LoVo (cell line): ENCODE measurements around the gene MUC2.

ENCODE experiments used
- DNase-seq: peaks from one replicate; pipeline ENCODE4 v3.0.0-alpha.2; 2016; ENCODE audit warnings: low spot score

Gene MUC2

DNA sequence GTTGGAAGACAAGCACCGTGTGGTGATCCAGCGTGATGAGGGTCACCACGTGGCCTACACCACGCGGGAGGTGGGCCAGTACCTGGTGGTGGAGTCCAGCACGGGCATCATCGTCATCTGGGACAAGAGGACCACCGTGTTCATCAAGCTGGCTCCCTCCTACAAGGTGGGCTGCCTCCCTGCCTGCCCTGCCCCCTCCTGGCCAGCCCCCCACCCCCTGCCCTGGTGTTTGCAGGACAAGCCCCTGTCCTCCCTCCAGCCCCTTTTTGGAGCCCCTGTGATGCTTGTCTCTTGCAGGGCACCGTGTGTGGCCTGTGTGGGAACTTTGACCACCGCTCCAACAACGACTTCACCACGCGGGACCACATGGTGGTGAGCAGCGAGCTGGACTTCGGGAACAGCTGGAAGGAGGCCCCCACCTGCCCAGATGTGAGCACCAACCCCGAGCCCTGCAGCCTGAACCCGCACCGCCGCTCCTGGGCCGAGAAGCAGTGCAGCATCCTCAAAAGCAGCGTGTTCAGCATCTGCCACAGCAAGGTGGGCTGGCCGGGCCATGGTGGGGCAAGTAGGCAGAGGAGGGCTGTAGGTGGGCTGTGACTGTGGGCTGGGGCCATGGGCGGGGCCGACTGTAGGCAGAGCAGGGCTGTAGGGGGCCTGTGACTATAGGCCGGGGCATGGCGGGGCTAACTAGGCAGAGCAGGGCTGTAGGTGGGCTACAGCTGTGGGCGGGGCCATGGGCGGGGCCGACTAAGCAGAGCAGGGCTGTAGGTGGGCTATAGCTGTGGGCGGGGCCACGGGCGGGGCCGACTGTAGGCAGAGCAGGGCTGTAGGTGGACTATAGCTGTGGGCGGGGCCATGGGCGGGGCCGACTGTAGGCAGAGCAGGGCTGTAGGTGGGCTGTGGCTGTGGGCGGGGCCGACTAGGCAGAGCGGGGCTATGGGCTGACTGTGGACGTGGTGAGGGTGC lies 13.6 kb downstream of the MUC2 start:
- DNase-seq, result no peak

DNA sequence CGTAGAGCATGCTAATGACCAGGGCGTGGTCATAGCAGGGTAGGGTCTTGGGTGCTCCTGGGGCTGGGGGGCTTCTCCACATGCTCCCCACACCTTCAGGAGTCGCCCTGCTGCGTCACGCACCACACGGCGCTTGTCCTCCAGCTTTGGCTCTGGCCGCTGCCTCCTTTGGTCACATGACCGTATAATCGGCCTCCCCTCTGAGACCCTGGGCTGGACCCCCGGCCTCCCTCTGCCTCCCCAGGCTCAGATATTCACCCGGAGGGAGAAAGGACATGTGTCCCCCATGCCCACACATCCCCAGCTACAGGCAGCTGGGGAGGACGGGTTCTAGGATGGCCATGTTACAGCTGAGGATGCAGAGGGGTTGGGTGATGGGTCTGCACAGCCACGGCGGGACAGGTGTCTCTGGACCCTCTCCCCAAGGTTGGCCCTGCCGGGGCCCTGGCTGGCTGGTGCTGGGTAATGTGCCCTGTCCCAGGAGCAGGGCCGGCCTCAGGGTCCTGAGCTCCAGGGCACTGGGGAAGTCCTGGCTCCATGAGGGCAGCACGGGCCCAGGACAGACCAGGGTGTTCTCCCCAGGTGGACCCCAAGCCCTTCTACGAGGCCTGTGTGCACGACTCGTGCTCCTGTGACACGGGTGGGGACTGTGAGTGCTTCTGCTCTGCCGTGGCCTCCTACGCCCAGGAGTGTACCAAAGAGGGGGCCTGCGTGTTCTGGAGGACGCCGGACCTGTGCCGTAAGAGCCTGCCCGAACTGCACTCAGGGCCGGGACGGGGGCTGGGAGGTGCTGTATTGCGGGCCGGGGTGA lies 14.5 kb downstream of the MUC2 start:
- no peak for DNase-seq

GRCh38 chr11:1089738-1090599 lies 15.3 kb downstream of the MUC2 start:
- DNase-seq, result no peak

DNA sequence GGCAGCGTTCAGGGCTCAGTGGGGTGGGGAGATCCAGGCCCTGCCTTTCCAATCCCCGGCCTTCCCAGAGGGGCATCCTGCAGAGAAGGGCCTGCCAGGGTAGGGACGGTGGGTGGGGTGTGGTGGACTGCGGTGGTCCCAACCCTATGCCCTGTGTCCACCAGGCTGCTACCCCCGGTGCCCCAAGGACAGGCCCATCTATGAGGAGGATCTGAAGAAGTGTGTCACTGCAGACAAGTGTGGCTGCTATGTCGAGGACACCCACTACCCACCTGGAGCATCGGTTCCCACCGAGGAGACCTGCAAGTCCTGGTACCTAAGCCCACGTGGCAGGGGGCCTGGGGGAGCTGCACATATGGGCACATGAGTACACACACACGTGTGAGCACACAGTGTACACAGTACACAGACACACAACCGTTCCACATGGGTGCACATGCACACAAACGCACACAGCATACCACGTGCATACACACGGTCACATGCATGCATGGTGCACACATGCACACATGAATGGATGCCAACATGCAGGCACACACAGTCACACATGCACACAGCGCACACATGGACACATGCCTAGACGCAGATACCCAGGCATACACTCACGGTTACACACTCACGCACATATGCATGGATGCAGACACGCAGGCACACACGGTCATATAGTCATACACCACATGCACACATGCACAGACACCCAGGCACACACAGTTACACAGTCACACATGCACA lies 16.1 kb downstream of the MUC2 start:
- DNase-seq, result no peak

DNA sequence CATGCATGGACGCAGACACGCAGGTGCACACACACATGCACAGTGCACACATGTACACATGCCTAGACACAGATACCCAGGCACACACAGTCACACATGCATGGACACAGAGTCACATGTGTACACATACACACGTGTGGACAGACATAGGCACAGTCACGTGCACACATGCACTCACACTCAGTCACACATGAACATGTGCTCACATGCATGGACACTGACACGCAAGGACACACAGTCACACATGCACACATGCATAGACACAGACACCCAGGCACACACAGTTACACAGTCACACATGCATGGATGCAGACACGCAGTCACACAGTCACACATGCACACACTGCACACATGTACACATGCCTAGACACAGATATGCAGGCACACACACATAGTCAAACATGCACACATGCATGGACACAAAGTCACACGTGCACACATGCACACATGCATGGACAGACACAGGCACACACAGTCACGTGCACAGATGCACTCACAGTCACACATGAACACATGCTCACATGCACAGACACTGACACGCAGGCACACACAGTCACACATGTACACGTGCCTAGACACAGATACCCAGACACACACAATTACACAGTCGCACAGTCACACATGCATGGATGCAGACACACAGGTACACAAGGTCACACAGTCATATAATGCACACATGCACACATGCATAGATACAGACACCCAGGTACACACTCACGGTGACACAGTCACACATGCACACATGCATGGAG lies 16.8 kb downstream of the MUC2 start:
- DNase-seq, result no peak

GRCh38 chr11:1092145-1092670 lies 17.5 kb downstream of the MUC2 start:
- DNase-seq, result no peak

DNA sequence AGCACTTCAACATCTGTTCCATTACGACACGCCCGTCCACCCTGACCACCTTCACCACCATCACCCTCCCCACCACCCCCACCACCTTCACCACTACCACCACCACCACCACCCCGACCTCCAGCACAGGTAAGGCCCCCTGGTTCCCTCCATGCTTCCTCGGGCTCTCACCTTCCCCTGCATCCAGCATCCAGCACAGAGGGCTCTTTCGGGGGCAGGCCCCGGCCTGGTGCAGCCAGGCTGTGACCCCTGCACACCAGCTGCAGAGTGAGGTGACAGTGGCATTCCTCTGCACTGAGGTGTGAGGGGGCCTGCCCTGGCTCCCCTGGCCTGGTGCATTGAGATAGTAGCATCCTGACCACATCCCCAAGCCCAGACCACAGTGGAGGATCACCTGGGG lies 18.2 kb downstream of the MUC2 start:
- no peak for DNase-seq

DNA sequence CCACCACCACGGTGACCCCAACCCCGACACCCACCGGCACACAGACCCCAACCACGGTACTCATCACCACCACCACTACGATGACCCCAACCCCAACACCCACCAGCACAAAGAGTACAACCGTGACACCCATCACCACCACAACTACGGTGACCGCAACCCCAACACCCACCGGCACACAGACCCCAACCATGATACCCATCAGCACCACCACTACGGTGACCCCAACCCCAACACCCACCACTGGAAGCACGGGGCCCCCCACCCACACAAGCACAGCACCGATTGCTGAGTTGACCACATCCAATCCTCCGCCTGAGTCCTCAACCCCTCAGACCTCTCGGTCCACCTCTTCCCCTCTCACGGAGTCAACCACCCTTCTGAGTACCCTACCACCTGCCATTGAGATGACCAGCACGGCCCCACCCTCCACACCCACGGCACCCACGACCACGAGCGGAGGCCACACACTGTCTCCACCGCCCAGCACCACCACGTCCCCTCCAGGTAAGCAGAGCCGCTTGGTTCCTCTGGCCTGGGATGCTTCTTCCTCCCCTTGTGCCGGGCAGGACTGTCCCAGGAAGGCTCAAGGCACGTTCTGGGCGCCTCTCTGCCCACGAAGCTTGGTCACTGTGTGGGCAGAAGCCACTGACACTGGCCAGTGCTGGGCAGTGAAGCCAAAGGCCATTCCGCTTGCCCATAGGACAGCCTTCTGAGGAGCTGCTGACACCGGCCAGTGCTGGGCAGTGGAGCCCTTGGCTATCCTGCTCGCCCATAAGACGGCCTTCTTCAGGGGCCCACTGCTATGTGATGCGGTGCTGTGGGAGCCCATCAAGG lies 25.1 kb downstream of the MUC2 start:
- DNase-seq, result no peak

DNA sequence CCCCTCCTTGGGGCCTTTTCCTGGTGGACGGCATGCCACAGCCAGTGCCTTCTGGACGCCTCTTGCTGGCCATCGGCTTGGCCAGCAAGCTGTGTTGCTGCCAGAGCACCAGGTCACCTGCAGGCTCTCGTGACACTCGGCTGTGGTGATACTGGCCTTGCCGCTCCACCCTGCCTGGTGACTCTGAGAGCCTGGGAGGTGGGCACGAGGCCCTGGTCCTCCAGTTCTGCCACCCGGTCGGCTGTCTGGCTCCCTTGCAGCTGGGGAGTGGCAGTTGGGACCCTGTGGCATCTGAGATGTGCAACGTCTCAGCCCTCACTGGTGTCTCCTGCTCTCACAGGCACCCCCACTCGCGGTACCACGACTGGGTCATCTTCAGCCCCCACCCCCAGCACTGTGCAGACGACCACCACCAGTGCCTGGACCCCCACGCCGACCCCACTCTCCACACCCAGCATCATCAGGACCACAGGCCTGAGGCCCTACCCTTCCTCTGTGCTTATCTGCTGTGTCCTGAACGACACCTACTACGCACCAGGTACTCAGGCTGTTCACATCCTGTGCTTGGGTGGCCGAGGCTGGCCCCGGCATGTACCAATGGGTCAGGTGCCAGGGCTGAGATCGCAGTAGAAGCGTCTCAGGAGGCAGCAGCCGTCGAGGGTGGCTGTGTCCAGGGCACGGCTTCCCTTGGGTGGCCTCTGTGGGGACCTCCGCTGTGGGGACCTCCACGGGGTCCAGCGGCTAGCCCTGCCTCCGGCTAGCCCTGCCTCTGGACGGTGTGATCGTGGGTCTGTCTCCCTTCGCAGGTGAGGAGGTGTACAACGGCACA lies 26.0 kb downstream of the MUC2 start:
- no peak for DNase-seq

- DNase-seq, result no peak
These were observed 26.8 kb downstream of the MUC2 start for GRCh38 chr11:1101318-1102089.

DNA sequence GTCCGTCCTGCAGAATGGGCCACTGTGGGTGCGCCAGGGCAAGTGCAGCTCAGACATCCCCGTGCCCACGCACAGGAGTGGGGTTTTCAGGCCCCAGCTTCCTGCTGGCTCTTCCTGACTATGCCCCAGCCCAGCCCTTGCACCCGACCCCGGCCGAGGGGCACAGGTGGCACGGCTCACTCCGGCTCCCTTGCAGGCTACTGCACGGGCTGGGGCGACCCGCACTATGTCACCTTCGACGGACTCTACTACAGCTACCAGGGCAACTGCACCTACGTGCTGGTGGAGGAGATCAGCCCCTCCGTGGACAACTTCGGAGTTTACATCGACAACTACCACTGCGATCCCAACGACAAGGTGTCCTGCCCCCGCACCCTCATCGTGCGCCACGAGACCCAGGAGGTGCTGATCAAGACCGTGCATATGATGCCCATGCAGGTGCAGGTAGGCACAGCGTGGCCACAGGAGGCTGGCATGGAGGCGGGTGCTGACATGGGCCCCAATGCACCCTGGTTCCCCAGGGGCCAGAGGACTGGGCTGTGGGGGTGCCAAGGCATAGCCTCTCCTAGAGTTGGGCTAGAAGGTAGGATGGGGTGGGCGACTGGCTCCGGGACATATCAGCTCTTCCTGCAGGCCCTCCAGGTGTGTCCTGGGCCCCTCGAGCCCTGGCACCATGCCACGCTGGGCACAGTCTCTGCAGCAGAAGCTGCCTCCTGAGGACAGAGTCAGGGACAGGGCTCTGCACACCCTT lies 27.7 kb downstream of the MUC2 start:
- DNase-seq, result no peak

DNA sequence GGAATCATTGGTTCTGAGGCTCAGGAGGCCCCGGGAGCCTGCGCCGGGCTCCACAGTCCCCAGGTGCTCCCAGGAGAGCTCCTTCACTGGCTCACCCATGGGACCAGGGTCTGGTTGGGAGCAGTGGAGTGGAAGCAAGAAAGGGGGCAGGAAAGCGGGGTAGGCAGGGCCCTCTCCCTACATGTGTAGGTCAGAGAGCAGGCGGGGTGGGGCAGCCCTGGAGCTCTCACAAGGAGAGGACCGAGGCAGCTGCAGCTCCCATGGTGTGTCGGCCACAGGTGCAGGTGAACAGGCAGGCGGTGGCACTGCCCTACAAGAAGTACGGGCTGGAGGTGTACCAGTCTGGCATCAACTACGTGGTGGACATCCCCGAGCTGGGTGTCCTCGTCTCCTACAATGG lies 28.3 kb downstream of the MUC2 start:
- no peak for DNase-seq

DNA sequence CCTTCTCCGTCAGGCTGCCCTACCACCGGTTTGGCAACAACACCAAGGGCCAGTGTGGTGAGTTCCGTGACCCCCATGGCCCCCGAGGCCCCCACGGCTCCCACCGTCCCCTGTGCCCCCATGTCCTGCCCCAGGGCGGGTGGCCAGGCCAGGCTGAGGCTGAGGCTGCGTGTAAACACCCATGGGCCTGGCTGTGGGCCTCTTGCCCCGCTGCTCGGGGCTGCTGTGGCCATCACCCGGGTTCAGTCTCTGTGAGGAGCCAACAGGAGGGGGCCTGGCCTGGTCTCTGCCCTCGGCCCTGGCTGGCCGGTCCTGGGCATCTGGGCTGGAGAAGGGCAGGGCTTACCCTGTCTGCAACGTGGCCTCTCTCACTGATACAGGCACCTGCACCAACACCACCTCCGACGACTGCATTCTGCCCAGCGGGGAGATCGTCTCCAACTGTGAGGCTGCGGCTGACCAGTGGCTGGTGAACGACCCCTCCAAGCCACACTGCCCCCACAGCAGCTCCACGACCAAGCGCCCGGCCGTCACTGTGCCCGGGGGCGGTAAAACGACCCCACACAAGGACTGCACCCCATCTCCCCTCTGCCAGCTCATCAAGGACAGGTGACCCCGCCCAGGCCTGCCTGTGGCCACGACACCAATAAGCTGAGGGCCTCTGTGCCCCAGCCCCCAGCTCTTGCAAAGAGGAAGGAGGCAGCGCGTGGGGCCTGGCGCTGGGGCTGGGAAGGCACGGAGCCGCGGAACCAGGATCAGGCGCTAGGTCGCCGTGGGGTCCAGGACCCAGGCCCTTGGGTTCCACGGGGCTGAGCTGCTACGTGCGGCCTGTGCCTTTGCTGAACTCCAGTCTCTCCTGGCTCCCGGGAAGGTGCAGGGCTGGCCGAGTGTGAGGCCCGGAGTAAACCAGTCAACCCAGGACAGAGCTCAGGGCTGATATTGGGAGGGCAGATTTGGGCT lies 29.0 kb downstream of the MUC2 start:
- no peak for DNase-seq

- DNase-seq, result no peak
These were observed 29.9 kb downstream of the MUC2 start for GRCh38 chr11:1104411-1105182.

DNA sequence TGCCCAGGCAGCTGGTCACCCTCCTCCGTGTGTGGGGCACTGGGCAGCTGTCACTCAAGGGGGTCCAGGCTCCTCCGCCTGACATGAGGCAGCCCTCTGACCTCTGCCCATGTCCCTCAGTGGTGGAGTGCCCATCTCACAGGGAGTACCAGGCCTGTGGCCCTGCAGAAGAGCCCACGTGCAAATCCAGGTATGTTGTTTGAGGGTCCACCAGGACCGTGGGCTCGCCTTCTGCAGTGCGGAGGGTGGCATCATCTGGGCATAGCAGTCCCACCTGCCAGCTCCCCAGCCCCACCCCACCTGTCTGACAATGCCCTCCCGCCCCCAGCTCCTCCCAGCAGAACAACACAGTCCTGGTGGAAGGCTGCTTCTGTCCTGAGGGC lies 30.5 kb downstream of the MUC2 start:
- no peak for DNase-seq
